ENCODE measurements around the gene TMEM132E.

DNA sequence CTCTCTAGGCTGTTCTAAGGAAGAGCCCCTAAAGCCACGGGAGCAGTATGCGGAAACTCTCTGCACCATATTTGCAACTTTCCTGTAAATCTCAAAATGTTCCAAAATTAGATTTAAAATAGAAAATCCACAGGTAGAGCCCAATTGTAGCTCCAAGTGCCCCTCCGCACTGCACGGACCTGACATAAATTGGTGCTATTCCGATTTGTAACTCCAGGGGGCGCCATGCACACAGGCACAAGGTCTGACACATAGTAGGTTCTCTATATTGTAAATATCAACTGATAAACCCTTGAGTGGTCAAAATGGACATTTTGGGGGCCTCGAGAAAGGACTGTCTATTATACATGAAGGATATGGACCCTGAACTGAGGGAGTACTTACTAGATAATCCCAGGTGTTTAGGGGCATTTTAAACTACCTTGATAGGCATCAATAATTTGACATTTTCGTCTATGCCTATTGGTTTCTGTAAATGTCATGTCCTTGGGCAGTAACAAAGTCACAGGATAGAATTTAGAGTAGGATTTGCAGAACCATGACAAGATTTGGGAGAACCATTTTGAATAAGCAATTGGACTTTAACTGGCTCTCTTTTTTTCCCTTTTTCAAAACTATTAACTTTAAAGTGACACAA, 36.6 kb upstream of the TMEM132E start:
- TF ChIP-seq, protein P1, sequence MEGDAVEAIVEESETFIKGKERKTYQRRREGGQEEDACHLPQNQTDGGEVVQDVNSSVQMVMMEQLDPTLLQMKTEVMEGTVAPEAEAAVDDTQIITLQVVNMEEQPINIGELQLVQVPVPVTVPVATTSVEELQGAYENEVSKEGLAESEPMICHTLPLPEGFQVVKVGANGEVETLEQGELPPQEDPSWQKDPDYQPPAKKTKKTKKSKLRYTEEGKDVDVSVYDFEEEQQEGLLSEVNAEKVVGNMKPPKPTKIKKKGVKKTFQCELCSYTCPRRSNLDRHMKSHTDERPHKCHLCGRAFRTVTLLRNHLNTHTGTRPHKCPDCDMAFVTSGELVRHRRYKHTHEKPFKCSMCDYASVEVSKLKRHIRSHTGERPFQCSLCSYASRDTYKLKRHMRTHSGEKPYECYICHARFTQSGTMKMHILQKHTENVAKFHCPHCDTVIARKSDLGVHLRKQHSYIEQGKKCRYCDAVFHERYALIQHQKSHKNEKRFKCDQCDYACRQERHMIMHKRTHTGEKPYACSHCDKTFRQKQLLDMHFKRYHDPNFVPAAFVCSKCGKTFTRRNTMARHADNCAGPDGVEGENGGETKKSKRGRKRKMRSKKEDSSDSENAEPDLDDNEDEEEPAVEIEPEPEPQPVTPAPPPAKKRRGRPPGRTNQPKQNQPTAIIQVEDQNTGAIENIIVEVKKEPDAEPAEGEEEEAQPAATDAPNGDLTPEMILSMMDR (IDR thresholded peaks at IDR 0.05; ENCODE audit: insufficient read depth, low read length), result peak; percentile 67
- TF ChIP-seq, protein P2, sequence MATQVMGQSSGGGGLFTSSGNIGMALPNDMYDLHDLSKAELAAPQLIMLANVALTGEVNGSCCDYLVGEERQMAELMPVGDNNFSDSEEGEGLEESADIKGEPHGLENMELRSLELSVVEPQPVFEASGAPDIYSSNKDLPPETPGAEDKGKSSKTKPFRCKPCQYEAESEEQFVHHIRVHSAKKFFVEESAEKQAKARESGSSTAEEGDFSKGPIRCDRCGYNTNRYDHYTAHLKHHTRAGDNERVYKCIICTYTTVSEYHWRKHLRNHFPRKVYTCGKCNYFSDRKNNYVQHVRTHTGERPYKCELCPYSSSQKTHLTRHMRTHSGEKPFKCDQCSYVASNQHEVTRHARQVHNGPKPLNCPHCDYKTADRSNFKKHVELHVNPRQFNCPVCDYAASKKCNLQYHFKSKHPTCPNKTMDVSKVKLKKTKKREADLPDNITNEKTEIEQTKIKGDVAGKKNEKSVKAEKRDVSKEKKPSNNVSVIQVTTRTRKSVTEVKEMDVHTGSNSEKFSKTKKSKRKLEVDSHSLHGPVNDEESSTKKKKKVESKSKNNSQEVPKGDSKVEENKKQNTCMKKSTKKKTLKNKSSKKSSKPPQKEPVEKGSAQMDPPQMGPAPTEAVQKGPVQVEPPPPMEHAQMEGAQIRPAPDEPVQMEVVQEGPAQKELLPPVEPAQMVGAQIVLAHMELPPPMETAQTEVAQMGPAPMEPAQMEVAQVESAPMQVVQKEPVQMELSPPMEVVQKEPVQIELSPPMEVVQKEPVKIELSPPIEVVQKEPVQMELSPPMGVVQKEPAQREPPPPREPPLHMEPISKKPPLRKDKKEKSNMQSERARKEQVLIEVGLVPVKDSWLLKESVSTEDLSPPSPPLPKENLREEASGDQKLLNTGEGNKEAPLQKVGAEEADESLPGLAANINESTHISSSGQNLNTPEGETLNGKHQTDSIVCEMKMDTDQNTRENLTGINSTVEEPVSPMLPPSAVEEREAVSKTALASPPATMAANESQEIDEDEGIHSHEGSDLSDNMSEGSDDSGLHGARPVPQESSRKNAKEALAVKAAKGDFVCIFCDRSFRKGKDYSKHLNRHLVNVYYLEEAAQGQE (IDR thresholded peaks at IDR 0.05; ENCODE audit: insufficient replicate concordance, low read depth), result no peak

Data from HL-60 (cell line).